Measurements from ENCODE around the gene CYP2C9. TPM values are rescaled to one million over a fixed set of nuclear protein-coding genes. Genes with fewer than 3 reads are reported as not detected.
"Not testable (repeated sequence)": the region's sequence is repeated elsewhere in the genome, so short reads cannot be mapped to it uniquely, and the experiment has no call there.

Gene CYP2C9
- total RNA-seq = not detected

GRCh38 chr10:94938383-94938782, at the start of gene CYP2C9:
Gene CYP2C9 (plus strand): TSS chr10:94938658. CDS start chr10:94938683, 25 bp downstream.
- H3K27ac ChIP-seq = no peak within 1 kb of the TSS
- TF ChIP-seq POLR2AphosphoS5 (IDR thresholded peaks at IDR 0.05) = no peak
- no peak for DNase-seq (ENCODE audit: low spot score in 2 of 2)
- no peaks in the 10 kb centered on the region for H3K4me1 ChIP-seq
- no peak within 1 kb of the TSS for H3K4me3 ChIP-seq
- H3K9me3 ChIP-seq = peaks cover 0 to 1% of the 10 kb centered on the region in 2 donors
- H3K36me3 ChIP-seq = no peaks in the 10 kb centered on the region
- no peaks in the 10 kb centered on the region for H3K27me3 ChIP-seq
- intact Hi-C loops (cut with DNase I; ENCODE audit: low total_unique reads) = no loop called here

GRCh38 chr10:94889123-94889522, 49.3 kb upstream of the CYP2C9 start:
- Histone ChIP-seq H3K36me3 (no peaks in the 10 kb centered on the region), H3K27me3 (no peaks in the 10 kb centered on the region), H3K4me3 (no peak overlapping the region), H3K9me3 (peaks cover 0 to 7% of the 10 kb centered on the region in 2 donors), H3K27ac (no peak overlapping the region), H3K4me1 (no peaks in the 10 kb centered on the region)
- TF ChIP-seq POLR2AphosphoS5 (IDR thresholded peaks at IDR 0.05) (no peak), CTCF (IDR thresholded peaks at IDR 0.05) (no peak), POLR2A (IDR thresholded peaks at IDR 0.05) (no peak)
- intact Hi-C loops (cut with DNase I; ENCODE audit: low total_unique reads) = no loop called here
- DNase-seq (ENCODE audit: low spot score in 2 of 2) = no peak

GRCh38 chr10:94890264-94891022, 48.0 kb upstream of the CYP2C9 start:
- Histone ChIP-seq H3K27me3 (no peaks in the 10 kb centered on the region), H3K9me3 (peaks cover 0 to 7% of the 10 kb centered on the region in 2 donors), H3K27ac (no peak overlapping the region), H3K36me3 (no peaks in the 10 kb centered on the region), H3K4me1 (no peaks in the 10 kb centered on the region), H3K4me3 (no peak overlapping the region)
- DNase-seq (ENCODE audit: low spot score in 2 of 2) = no peak
- TF ChIP-seq POLR2AphosphoS5 (IDR thresholded peaks at IDR 0.05) (no peak), CTCF (IDR thresholded peaks at IDR 0.05) (no peak), POLR2A (IDR thresholded peaks at IDR 0.05) (no peak)
- intact Hi-C loops (cut with DNase I; ENCODE audit: low total_unique reads) = no loop called here

GRCh38 chr10:94898414-94898813, 40.0 kb upstream of the CYP2C9 start:
- intact Hi-C loops (cut with DNase I; ENCODE audit: low total_unique reads); DNase-seq (ENCODE audit: low spot score in 2 of 2); H3K36me3 ChIP-seq: not testable (repeated sequence)

GRCh38 chr10:94902080-94902479, 36.4 kb upstream of the CYP2C9 start:
- Histone ChIP-seq H3K4me1 (no peaks in the 10 kb centered on the region), H3K36me3 (no peaks in the 10 kb centered on the region), H3K4me3 (no peak overlapping the region), H3K27ac (no peak overlapping the region), H3K9me3 (peaks cover 5 to 7% of the 10 kb centered on the region in 2 donors), H3K27me3 (no peaks in the 10 kb centered on the region)
- no peak for DNase-seq (ENCODE audit: low spot score in 2 of 2)
- TF ChIP-seq POLR2AphosphoS5 (IDR thresholded peaks at IDR 0.05) (no peak), POLR2A (IDR thresholded peaks at IDR 0.05) (no peak), CTCF (IDR thresholded peaks at IDR 0.05) (no peak)
- intact Hi-C loops (cut with DNase I; ENCODE audit: low total_unique reads) = no loop called here

More at GRCh38 chr10:94898414-94898813, 40.0 kb upstream of the CYP2C9 start:
- not testable (repeated sequence) for H3K4me3 ChIP-seq, H3K27me3 ChIP-seq, H3K9me3 ChIP-seq, H3K4me1 ChIP-seq, H3K27ac ChIP-seq

GRCh38 chr10:94902570-94902969, 35.9 kb upstream of the CYP2C9 start:
- Histone ChIP-seq H3K4me3 (no peak overlapping the region), H3K27me3 (no peaks in the 10 kb centered on the region), H3K27ac (no peak overlapping the region), H3K4me1 (no peaks in the 10 kb centered on the region), H3K9me3 (peaks cover 5 to 12% of the 10 kb centered on the region in 2 donors), H3K36me3 (no peaks in the 10 kb centered on the region)
- TF ChIP-seq POLR2AphosphoS5 (IDR thresholded peaks at IDR 0.05) (no peak), POLR2A (IDR thresholded peaks at IDR 0.05) (no peak), CTCF (IDR thresholded peaks at IDR 0.05) (no peak)
- DNase-seq (ENCODE audit: low spot score in 2 of 2) = no peak
- intact Hi-C loops (cut with DNase I; ENCODE audit: low total_unique reads) = no loop called here

GRCh38 chr10:94904506-94905148, 33.8 kb upstream of the CYP2C9 start:
- H3K36me3 ChIP-seq; DNase-seq (ENCODE audit: low spot score in 2 of 2); intact Hi-C loops (cut with DNase I; ENCODE audit: low total_unique reads); H3K27me3 ChIP-seq; H3K27ac ChIP-seq; H3K4me3 ChIP-seq; H3K4me1 ChIP-seq: not testable (repeated sequence)
- peaks cover 10 to 24% of the 10 kb centered on the region in 2 donors for H3K9me3 ChIP-seq
